ENCODE measurements around the gene CAND2. TPM values are rescaled to one million over a fixed set of nuclear protein-coding genes. Genes with fewer than 3 reads are reported as not detected.

The CAND2 gene
- total RNA-seq, 5 donors from 2014 or later (not counting 1 experiment from before 2014, with no cell fraction given) = 2.1 to 5.9 (median 3.2) TPM

- peaks cover 3% of the 10 kb centered on the region for H3K36me3 Mint-ChIP-seq
- WGBS (ENCODE audit: insufficient coverage) = 82% methylated on average over 3 of the region's 4 CpGs
- no peak overlapping the region for H3K4me3 ChIP-seq (ENCODE audit: control insufficient read depth in 1 of 2, extremely low read depth in 1 of 2, low read length in 1 of 2)
- H3K9me3 ChIP-seq = no peaks in the 10 kb centered on the region
- H3K4me1 Mint-ChIP-seq = peaks cover 11 to 17% (median 12%) of the 10 kb centered on the region in 3 donors
- H3K27me3 ChIP-seq (replicated peaks in 1 of 2; ENCODE audit: control insufficient read depth in 2 of 2, extremely low read depth in 1 of 2, insufficient read depth in 2 of 2, low read length in 1 of 2) = peaks cover 2 to 50% of the 10 kb centered on the region in 2 experiments
- no peak overlapping the region for H3K27ac ChIP-seq (ENCODE audit: low read length)
- ATAC-seq (replicated peaks in 1 of 4) (no peak), DNase-seq (no peak)
- ChIA-PET CTCF (no interaction called here), POLR2A (no interaction called here)
- H3K27ac Mint-ChIP-seq = no peak overlapping the region
- H3K9me3 Mint-ChIP-seq = peaks cover 5 to 9% (median 6%) of the 10 kb centered on the region in 3 donors
- no peaks in the 10 kb centered on the region for H3K36me3 ChIP-seq (ENCODE audit: control insufficient read depth in 2 of 2, extremely low read depth in 1 of 2, insufficient read depth in 1 of 2, low read length in 1 of 2)
- peaks cover 11 to 38% of the 10 kb centered on the region in 2 donors for H3K27me3 Mint-ChIP-seq
- H3K4me3 Mint-ChIP-seq = no peak overlapping the region
- peaks cover 0 to 25% of the 10 kb centered on the region in 2 experiments for H3K4me1 ChIP-seq (ENCODE audit: control insufficient read depth in 1 of 2, extremely low read depth in 1 of 2, insufficient read depth in 2 of 2, low read length in 2 of 2)
These were observed 68.8 kb downstream of the CAND2 start for GRCh38 chr3:12865271-12865670.

DNA sequence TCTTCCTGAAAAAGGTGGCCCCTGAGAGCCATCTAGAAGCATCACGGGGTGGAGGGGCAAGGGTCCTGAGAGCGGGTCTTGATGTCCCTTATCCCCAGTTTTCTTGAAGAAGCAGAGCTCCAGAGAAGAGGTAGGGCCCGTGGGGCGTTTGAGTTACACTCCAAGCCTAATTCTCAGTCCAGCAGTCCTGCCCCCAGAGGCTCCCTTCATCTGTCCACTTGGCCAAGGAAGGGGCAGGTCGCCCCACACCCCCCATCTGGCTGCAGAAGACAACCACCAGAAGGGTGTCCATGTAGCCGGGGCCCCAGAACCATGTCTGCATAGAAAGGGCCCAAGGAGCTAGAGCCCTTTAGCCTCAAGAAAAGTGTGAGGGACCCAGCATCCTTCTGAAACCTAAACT is 70.4 kb downstream of the CAND2 start:
- no peak overlapping the region for H3K4me3 ChIP-seq (ENCODE audit: control insufficient read depth in 1 of 2, extremely low read depth in 1 of 2, low read length in 1 of 2)
- no peak overlapping the region for H3K4me3 Mint-ChIP-seq
- ATAC-seq (replicated peaks in 1 of 4) = no peak
- no peaks in the 10 kb centered on the region for H3K36me3 ChIP-seq (ENCODE audit: control insufficient read depth in 2 of 2, extremely low read depth in 1 of 2, insufficient read depth in 1 of 2, low read length in 1 of 2)
- POLR2A ChIA-PET = no interaction called here
- peaks cover 11 to 24% (median 16%) of the 10 kb centered on the region in 3 donors for H3K4me1 Mint-ChIP-seq
- H3K36me3 Mint-ChIP-seq = peaks cover 3% of the 10 kb centered on the region
- 44% methylated on average over 3 of the region's 6 CpGs for WGBS (ENCODE audit: insufficient coverage)
- H3K9me3 Mint-ChIP-seq = peaks cover 5 to 9% (median 6%) of the 10 kb centered on the region in 3 donors
- H3K9me3 ChIP-seq = no peaks in the 10 kb centered on the region
- no peak for DNase-seq
- H3K27ac ChIP-seq (ENCODE audit: low read length) = no peak overlapping the region
- H3K4me1 ChIP-seq (ENCODE audit: control insufficient read depth in 1 of 2, extremely low read depth in 1 of 2, insufficient read depth in 2 of 2, low read length in 2 of 2) = peaks cover 0 to 38% of the 10 kb centered on the region in 2 experiments
- CTCF ChIA-PET = no interaction called here
- H3K27ac Mint-ChIP-seq = no peak overlapping the region
- peaks cover 11 to 37% of the 10 kb centered on the region in 2 donors for H3K27me3 Mint-ChIP-seq
- H3K27me3 ChIP-seq (replicated peaks in 1 of 2; ENCODE audit: control insufficient read depth in 2 of 2, extremely low read depth in 1 of 2, insufficient read depth in 2 of 2, low read length in 1 of 2) = peaks cover 2 to 56% of the 10 kb centered on the region in 2 experiments

GRCh38 chr3:12868039-12869034 is 71.9 kb downstream of the CAND2 start:
- CTCF ChIA-PET = interaction anchor here in 1 of 2 donors (1.1 to 1.6 kb wide), 2 partner anchors 23 to 27 kb away, joined by 5 to 9 read pairs; partner anchors contain the start of gene RPL32

GRCh38 chr3:12869035-12869621 is 72.6 kb downstream of the CAND2 start:
- H3K9me3 ChIP-seq = no peaks in the 10 kb centered on the region
- DNase-seq (peak in 3 of 35 experiments; percentile 12 to 26 (median 12)), ATAC-seq (replicated peaks in 1 of 4) (peak in 3 of 4 experiments; percentile 7 to 47 (median 17))
- Mint-ChIP-seq H3K27ac (no peak overlapping the region), H3K9me3 (peaks cover 5 to 9% (median 6%) of the 10 kb centered on the region in 3 donors), H3K36me3 (peaks cover 3% of the 10 kb centered on the region), H3K4me1 (peaks cover 11 to 24% (median 16%) of the 10 kb centered on the region in 3 donors), H3K4me3 (peak overlapping the region in 1 of 3 donors; percentile 84), H3K27me3 (peaks cover 16 to 40% of the 10 kb centered on the region in 2 donors)
- peak overlapping the region; percentile 44 to 62 for H3K4me3 ChIP-seq (ENCODE audit: control insufficient read depth in 1 of 2, extremely low read depth in 1 of 2, low read length in 1 of 2)
- WGBS (ENCODE audit: insufficient coverage) = 30% methylated on average over 10 of the region's 28 CpGs
- no peaks in the 10 kb centered on the region for H3K36me3 ChIP-seq (ENCODE audit: control insufficient read depth in 2 of 2, extremely low read depth in 1 of 2, insufficient read depth in 1 of 2, low read length in 1 of 2)
- H3K27me3 ChIP-seq (replicated peaks in 1 of 2; ENCODE audit: control insufficient read depth in 2 of 2, extremely low read depth in 1 of 2, insufficient read depth in 2 of 2, low read length in 1 of 2) = peaks cover 2 to 67% of the 10 kb centered on the region in 2 experiments
- POLR2A ChIA-PET = no interaction called here
- no peak overlapping the region for H3K27ac ChIP-seq (ENCODE audit: low read length)
- H3K4me1 ChIP-seq (ENCODE audit: control insufficient read depth in 1 of 2, extremely low read depth in 1 of 2, insufficient read depth in 2 of 2, low read length in 2 of 2) = peaks cover 0 to 38% of the 10 kb centered on the region in 2 experiments
- CTCF ChIA-PET = interaction anchor here in 1 of 2 donors (1.6 kb wide), 1 partner anchor 22 kb away, joined by 9 read pairs; no protein-coding TSS in a partner anchor

More at GRCh38 chr3:12868039-12869034, 71.9 kb downstream of the CAND2 start:
- Mint-ChIP-seq H3K4me1 (peaks cover 11 to 24% (median 16%) of the 10 kb centered on the region in 3 donors), H3K9me3 (peaks cover 5 to 9% (median 6%) of the 10 kb centered on the region in 3 donors), H3K4me3 (peak overlapping the region; percentile 74 to 85 (median 84)), H3K36me3 (peaks cover 3% of the 10 kb centered on the region), H3K27ac (no peak overlapping the region), H3K27me3 (peaks cover 11 to 42% of the 10 kb centered on the region in 2 donors)
- DNase-seq (peak in 31 of 35 experiments; percentile 15 to 71 (median 38)), ATAC-seq (replicated peaks in 1 of 4) (peak; percentile 74 to 86 (median 83))
- Histone ChIP-seq H3K36me3 (ENCODE audit: control insufficient read depth in 2 of 2, extremely low read depth in 1 of 2, insufficient read depth in 1 of 2, low read length in 1 of 2) (no peaks in the 10 kb centered on the region), H3K4me3 (ENCODE audit: control insufficient read depth in 1 of 2, extremely low read depth in 1 of 2, low read length in 1 of 2) (peak overlapping the region; percentile 44 to 62), H3K27ac (ENCODE audit: low read length) (no peak overlapping the region), H3K9me3 (no peaks in the 10 kb centered on the region), H3K27me3 (replicated peaks in 1 of 2; ENCODE audit: control insufficient read depth in 2 of 2, extremely low read depth in 1 of 2, insufficient read depth in 2 of 2, low read length in 1 of 2) (peaks cover 2 to 64% of the 10 kb centered on the region in 2 experiments), H3K4me1 (ENCODE audit: control insufficient read depth in 1 of 2, extremely low read depth in 1 of 2, insufficient read depth in 2 of 2, low read length in 2 of 2) (peaks cover 0 to 38% of the 10 kb centered on the region in 2 experiments)
- POLR2A ChIA-PET = no interaction called here
- 5% methylated on average over 38 of the region's 45 CpGs for WGBS (ENCODE audit: insufficient coverage)

- peak in 20 of 35 experiments; percentile 11 to 62 (median 25) for DNase-seq
These were observed 74.5 kb downstream of the CAND2 start for GRCh38 chr3:12870942-12871341.

More at GRCh38 chr3:12870942-12871341, 74.5 kb downstream of the CAND2 start:
- Histone ChIP-seq H3K9me3 (no peaks in the 10 kb centered on the region), H3K4me1 (ENCODE audit: control insufficient read depth in 1 of 2, extremely low read depth in 1 of 2, insufficient read depth in 2 of 2, low read length in 2 of 2) (peaks cover 0 to 43% of the 10 kb centered on the region in 2 experiments), H3K36me3 (ENCODE audit: control insufficient read depth in 2 of 2, extremely low read depth in 1 of 2, insufficient read depth in 1 of 2, low read length in 1 of 2) (no peaks in the 10 kb centered on the region), H3K27me3 (replicated peaks in 1 of 2; ENCODE audit: control insufficient read depth in 2 of 2, extremely low read depth in 1 of 2, insufficient read depth in 2 of 2, low read length in 1 of 2) (peaks cover 2 to 70% of the 10 kb centered on the region in 2 experiments), H3K4me3 (ENCODE audit: control insufficient read depth in 1 of 2, extremely low read depth in 1 of 2, low read length in 1 of 2) (no peak overlapping the region), H3K27ac (ENCODE audit: low read length) (peak overlapping the region; percentile 49)
- CTCF ChIA-PET = no interaction called here
- peaks cover 16 to 27% (median 18%) of the 10 kb centered on the region in 3 donors for H3K4me1 Mint-ChIP-seq
- POLR2A ChIA-PET = no interaction called here
- peak overlapping the region in 2 of 3 donors; percentile 27 to 31 for H3K4me3 Mint-ChIP-seq
- H3K9me3 Mint-ChIP-seq = no peaks in the 10 kb centered on the region
- H3K27ac Mint-ChIP-seq = peak overlapping the region; percentile 53 to 72
- ATAC-seq (replicated peaks in 1 of 4) = peak in 1 of 4 experiments; percentile 18
- WGBS (ENCODE audit: insufficient coverage) = 43% methylated on average over 4 of the region's 9 CpGs
- no peaks in the 10 kb centered on the region for H3K36me3 Mint-ChIP-seq
- H3K27me3 Mint-ChIP-seq = peaks cover 26 to 45% of the 10 kb centered on the region in 2 donors
